NCI-H1436 treated with DMSO at 0.1 percent for 48 hours (cell line): ENCODE results near the gene AAMDC.

Experiments
- DNase-seq: peaks from one replicate; lab custom pipeline; 2025; lab: John Stamatoyannopoulos, UW

AAMDC gene

GRCh38 chr11:77820565-77821348, at the start of gene AAMDC, which contains the start of gene RSF1:
Gene AAMDC (plus strand): TSS chr11:77821144. CDS start chr11:77842497, 21,353 bp downstream.
Gene RSF1 (minus strand): TSS chr11:77820722. CDS start chr11:77820714, 8 bp downstream.
- peak; percentile 84 for DNase-seq

- DNase-seq: no peak
Observed at GRCh38 chr11:77775936-77776335, 45.0 kb upstream of the AAMDC start.

- DNase-seq: no peak
Observed at GRCh38 chr11:77776455-77776854, 44.5 kb upstream of the AAMDC start.

GRCh38 chr11:77778118-77778517, 42.8 kb upstream of the AAMDC start:
- DNase-seq: no peak

- DNase-seq: no peak
Observed at GRCh38 chr11:77778549-77778948, 42.4 kb upstream of the AAMDC start.

GRCh38 chr11:77779935-77780334, 41.0 kb upstream of the AAMDC start:
- DNase-seq: no peak

GRCh38 chr11:77783025-77783424, 37.9 kb upstream of the AAMDC start:
- DNase-seq: no peak

- no peak for DNase-seq
Observed at GRCh38 chr11:77784572-77784971, 36.4 kb upstream of the AAMDC start.

- no peak for DNase-seq
Observed at GRCh38 chr11:77789061-77789730, 31.7 kb upstream of the AAMDC start.

GRCh38 chr11:77789731-77790476, 31.0 kb upstream of the AAMDC start:
- DNase-seq: no peak

- no peak for DNase-seq
Observed at GRCh38 chr11:77791301-77791700, 29.6 kb upstream of the AAMDC start.

GRCh38 chr11:77793972-77794371, 27.0 kb upstream of the AAMDC start:
- DNase-seq: no peak

- no peak for DNase-seq
Observed at GRCh38 chr11:77799338-77799737, 21.6 kb upstream of the AAMDC start.

- DNase-seq: no peak
Observed at GRCh38 chr11:77800449-77800848, 20.5 kb upstream of the AAMDC start.

- DNase-seq: no peak
Observed at GRCh38 chr11:77801477-77801876, 19.5 kb upstream of the AAMDC start.

- DNase-seq: no peak
Observed at GRCh38 chr11:77806415-77806814, 14.5 kb upstream of the AAMDC start.

- DNase-seq: no peak
Observed at GRCh38 chr11:77806993-77807392, 14.0 kb upstream of the AAMDC start.

GRCh38 chr11:77813256-77813655, 7.7 kb upstream of the AAMDC start:
- no peak for DNase-seq

GRCh38 chr11:77814848-77815247, 6.1 kb upstream of the AAMDC start:
- no peak for DNase-seq

GRCh38 chr11:77815459-77815858, 5.5 kb upstream of the AAMDC start:
- DNase-seq: no peak

- peak; percentile 57 for DNase-seq
Observed at GRCh38 chr11:77819411-77819920, 1.5 kb upstream of the AAMDC start.

- DNase-seq: no peak
Observed at GRCh38 chr11:77819921-77820564, 901 bp upstream of the AAMDC start.
